OCI-LY7 (cell line): Measurements from ENCODE around the gene IKZF3.

Source experiments
- CTCF ChIP-seq: fragments of 200-600 bp; sonication (generic); conservative IDR thresholded peaks from 2 replicates; pipeline ENCODE4 v1.5.1; 2014; ENCODE audit warnings: mild to moderate bottlenecking, antibody characterized with exemption, low read length, moderate library complexity, mixed read lengths
- EZH2phosphoT487 ChIP-seq: fragments of 200-600 bp; sonication (generic); IDR thresholded peaks from 2 replicates; pipeline ENCODE4 v1.6.1; 2018; ENCODE audit warnings: low read depth, borderline replicate concordance, mild to moderate bottlenecking, mixed run types, antibody characterized with exemption, low read length, moderate library complexity, mixed read lengths

DNA sequence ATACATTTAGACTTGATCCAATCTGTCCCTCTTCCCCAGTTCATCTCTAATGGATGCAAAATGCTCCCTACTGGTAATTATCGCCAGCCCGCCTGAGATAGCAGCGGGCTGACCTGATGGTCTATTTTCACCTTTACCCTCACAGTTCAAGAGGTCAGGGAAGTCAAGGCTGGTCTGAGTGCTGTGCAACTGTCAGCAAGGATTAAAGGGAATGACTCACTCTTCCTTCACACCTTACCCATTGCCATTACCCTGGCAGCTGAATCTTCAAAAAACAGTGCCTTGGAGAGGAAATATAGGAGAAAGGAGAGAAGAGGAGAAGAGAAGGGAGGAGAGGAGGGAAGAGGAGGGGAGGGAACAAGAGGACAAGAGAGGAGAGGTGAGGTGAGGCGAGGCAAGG lies 90.1 kb downstream of the IKZF3 start:
- TF ChIP-seq CTCF (no peak), EZH2phosphoT487 (no peak)
